Sigmoid colon (tissue), 7 donors: ENCODE results near the gene UTP11. TPM values are rescaled to one million over a fixed set of nuclear protein-coding genes. Genes with fewer than 3 reads are reported as not detected.

Source experiments
- DNase-seq: peaks from one replicate; pipeline ENCODE4 v3.0.0-alpha.2; 2019
- H3K27ac ChIP-seq, 4 donors: fragments of 200-600 bp; sonication (generic); one replicate each; pipeline ENCODE4 v1.5.1; 2016 to 2019; ENCODE audit warnings: mild to moderate bottlenecking in 1 of 4
- H3K27me3 ChIP-seq, 3 donors: fragments of 200-600 bp; sonication (generic); one replicate each; pipeline ENCODE4 v1.5.1; 2019; ENCODE audit warnings: mild to moderate bottlenecking in 1 of 3
- H3K36me3 ChIP-seq, 4 donors: fragments of 200-600 bp; sonication (generic); one replicate each; pipeline ENCODE4 v1.5.1; 2016 to 2019
- H3K4me1 ChIP-seq, 4 donors: fragments of 200-600 bp; sonication (generic); one replicate each; pipeline ENCODE4 v1.5.1; 2017 to 2019
- H3K4me3 ChIP-seq, 4 donors: fragments of 200-600 bp; sonication (generic); one replicate each; pipeline ENCODE4 v1.5.1; 2017 to 2019; ENCODE audit warnings: mild to moderate bottlenecking in 2 of 4, moderate library complexity in 1 of 4
- H3K9me3 ChIP-seq, 4 donors: fragments of 200-600 bp in 3 of 4; sonication (generic) in 3 of 4; one replicate each; pipeline versions ENCODE4 v1.5.1 to v1.6.1; 2013 to 2019
- CTCF ChIP-seq, 4 experiments: fragments of 450-650 bp in 3 of 4; fragments of 200-600 bp in 1 of 4; IDR thresholded peaks; one replicate each; pipeline ENCODE4 v1.5.1; 2016 to 2019; ENCODE audit warnings: antibody characterized with exemption in 4 of 4, mild to moderate bottlenecking in 3 of 4, moderate library complexity in 2 of 4
- EP300 ChIP-seq, 4 donors: sonication (generic); formaldehyde crosslinking; IDR thresholded peaks; one replicate each; pipeline ENCODE4 v1.6.1; 2017; ENCODE audit warnings: antibody characterized with exemption in 4 of 4
- POLR2A ChIP-seq, 2 donors: fragments of 450-650 bp; IDR thresholded peaks; one replicate each; pipeline ENCODE4 v1.6.1; 2016; ENCODE audit warnings: antibody characterized with exemption in 2 of 2, mild to moderate bottlenecking in 2 of 2, moderate library complexity in 2 of 2
- POLR2AphosphoS5 ChIP-seq, 4 donors: sonication (generic); formaldehyde crosslinking; IDR thresholded peaks; one replicate each; pipeline ENCODE4 v1.6.1; 2017; ENCODE audit warnings: antibody characterized with exemption in 4 of 4
- WGBS, 2 donors: extraction: QIAGEN DNeasy Blood & Tissue Kit; methylation state at CpG; one replicate each; pipeline ENCODE4 v1.1.7; 2013; 5-methylcytosine and 5-hydroxymethylcytosine counted together
- intact Hi-C: fragments of 100-400 bp; cut with DNase I; formaldehyde crosslinking; loops from one replicate; pipeline ENCODE4 v1.15.1; 2023
- polyA plus RNA-seq, 3 donors: library from polyadenylated mRNA; stranded (reverse); fragments of 200-250 nt; gene quantifications; one replicate each; pipeline ENCODE4 v1.2.3, GENCODE V29; 2013
- total RNA-seq, 4 donors: library from RNA; depleted of rRNA; stranded (reverse); fragments of >200 nt; gene quantifications; one replicate each; pipeline ENCODE4 v1.1.0, GENCODE V29; 2016
- donor health status: healthy with polysubstance abuse.
- donor health status: Bipolar disorder and iron deficiency.
- donor health status: healthy.

The UTP11 gene
- total and polyA plus RNA-seq, 7 donors = 14.4 to 76.5 (median 54.8) TPM

DNA sequence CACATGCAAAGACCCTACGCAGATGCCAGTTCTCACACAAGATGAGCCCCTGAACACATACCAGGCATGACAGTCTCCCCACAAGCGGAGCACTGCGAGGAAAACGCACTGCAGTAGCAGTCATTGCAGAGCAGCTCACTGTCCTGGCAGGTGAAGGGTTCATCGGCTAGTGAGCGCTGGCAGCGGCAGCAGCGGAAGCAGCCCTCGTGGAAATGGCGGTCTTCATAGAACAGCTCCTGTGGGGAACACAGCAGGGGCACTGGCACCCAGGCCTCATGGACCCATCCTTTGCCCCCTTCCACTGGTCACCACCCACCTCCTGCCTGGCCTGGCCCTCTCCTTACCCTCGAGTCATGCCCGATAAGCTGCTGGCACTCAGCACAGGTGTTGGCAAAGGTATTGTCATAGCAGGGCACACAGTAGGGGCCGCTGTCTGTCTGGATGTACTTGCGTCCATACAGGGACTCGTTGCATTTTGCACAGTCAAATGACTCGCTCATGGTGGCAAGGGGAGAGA, 13.6 kb upstream of the UTP11 start:
- intact Hi-C loops = no loop called here
- Histone ChIP-seq H3K27ac (peak overlapping the region; percentile 87 to 97 (median 91)), H3K36me3 (peaks cover 0 to 23% (median 8%) of the 10 kb centered on the region in 4 donors), H3K4me1 (peaks cover 0 to 96% (median 91%) of the 10 kb centered on the region in 4 donors), H3K9me3 (no peaks in the 10 kb centered on the region), H3K27me3 (no peaks in the 10 kb centered on the region), H3K4me3 (no peak overlapping the region)
- TF ChIP-seq POLR2A (IDR thresholded peaks at IDR 0.05) = no peak
- no peak for TF ChIP-seq POLR2AphosphoS5 (IDR thresholded peaks at IDR 0.05)
- TF ChIP-seq EP300 (IDR thresholded peaks at IDR 0.05) = no peak
- TF ChIP-seq CTCF (IDR thresholded peaks at IDR 0.05) = no peak
- 82 to 88% methylated on average over 16 of the region's 16 CpGs for WGBS, 2 donors
- no peak for DNase-seq

DNA sequence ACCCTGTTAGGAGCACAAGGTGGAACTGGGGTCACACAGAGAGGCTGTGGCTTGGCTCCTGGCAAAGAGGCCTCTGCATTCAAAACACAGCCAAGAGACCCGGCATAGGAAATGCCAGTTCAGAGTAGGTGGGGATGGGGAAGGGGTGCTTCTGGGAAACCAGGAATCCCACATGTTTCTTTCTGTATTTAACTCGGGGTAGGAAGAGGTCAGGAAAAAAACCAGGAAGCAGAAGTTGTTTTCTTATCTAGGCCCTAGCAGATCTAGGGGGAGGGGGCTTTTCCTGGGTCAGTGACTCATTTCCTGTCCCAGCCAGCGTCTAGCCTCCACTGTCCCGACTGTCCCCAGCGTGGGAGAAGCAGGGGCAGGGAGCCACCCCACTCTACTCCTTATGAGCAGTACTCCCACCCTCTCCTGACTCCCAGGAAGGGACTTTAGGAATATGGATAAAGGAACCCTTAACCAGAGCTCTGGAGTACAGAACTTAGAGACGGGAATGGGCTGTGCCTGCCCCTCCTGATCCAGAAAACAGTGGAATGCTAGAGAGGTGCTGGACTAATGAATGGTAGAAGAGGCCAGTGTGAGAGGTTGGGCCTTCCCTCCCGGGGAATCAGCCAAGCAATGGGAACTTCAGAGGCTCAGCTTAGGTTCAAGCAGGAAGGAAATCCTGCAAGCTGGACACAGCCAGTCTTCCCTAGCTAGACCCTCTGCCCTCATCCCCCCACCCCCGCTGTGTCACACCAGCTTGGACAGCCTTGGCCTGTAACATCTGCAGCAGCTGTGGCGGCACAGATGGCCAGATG, 12.9 kb upstream of the UTP11 start:
- Histone ChIP-seq H3K9me3 (no peaks in the 10 kb centered on the region), H3K27ac (peak overlapping the region; percentile 87 to 97 (median 91)), H3K27me3 (no peaks in the 10 kb centered on the region), H3K4me3 (peak overlapping the region in 2 of 4 donors; percentile 9 to 20), H3K36me3 (peaks cover 0 to 23% (median 8%) of the 10 kb centered on the region in 4 donors), H3K4me1 (peaks cover 0 to 100% (median 92%) of the 10 kb centered on the region in 4 donors)
- peak; percentile 80 for DNase-seq
- intact Hi-C loops = loop anchor here (10.0 kb wide), 1 partner anchor 525 kb away; the partner anchor contains the start of gene ZC3H12A
- TF ChIP-seq POLR2A (IDR thresholded peaks at IDR 0.05) (no peak), CTCF (IDR thresholded peaks at IDR 0.05) (no peak), EP300 (IDR thresholded peaks at IDR 0.05) (no peak), POLR2AphosphoS5 (IDR thresholded peaks at IDR 0.05) (no peak)
- 26 to 41% methylated on average over 9 of the region's 9 CpGs for WGBS, 2 donors

GRCh38 chr1:38000233-38000528, 12.4 kb upstream of the UTP11 start:
- no peak for TF ChIP-seq POLR2A (IDR thresholded peaks at IDR 0.05)
- no peak for TF ChIP-seq EP300 (IDR thresholded peaks at IDR 0.05)
- no peak for TF ChIP-seq POLR2AphosphoS5 (IDR thresholded peaks at IDR 0.05)
- no peak for TF ChIP-seq CTCF (IDR thresholded peaks at IDR 0.05)
- DNase-seq = no peak
- intact Hi-C loops = loop anchor here (10.0 kb wide), 1 partner anchor 525 kb away; the partner anchor contains the start of gene ZC3H12A
- Histone ChIP-seq H3K27ac (peak overlapping the region; percentile 87 to 97 (median 91)), H3K4me3 (peak overlapping the region in 2 of 4 donors; percentile 9 to 20), H3K4me1 (peaks cover 0 to 95% (median 87%) of the 10 kb centered on the region in 4 donors), H3K36me3 (peaks cover 0 to 23% (median 8%) of the 10 kb centered on the region in 4 donors), H3K27me3 (no peaks in the 10 kb centered on the region), H3K9me3 (no peaks in the 10 kb centered on the region)
- WGBS, 2 donors = 67 to 85% methylated on average over 2 of the region's 2 CpGs

DNA sequence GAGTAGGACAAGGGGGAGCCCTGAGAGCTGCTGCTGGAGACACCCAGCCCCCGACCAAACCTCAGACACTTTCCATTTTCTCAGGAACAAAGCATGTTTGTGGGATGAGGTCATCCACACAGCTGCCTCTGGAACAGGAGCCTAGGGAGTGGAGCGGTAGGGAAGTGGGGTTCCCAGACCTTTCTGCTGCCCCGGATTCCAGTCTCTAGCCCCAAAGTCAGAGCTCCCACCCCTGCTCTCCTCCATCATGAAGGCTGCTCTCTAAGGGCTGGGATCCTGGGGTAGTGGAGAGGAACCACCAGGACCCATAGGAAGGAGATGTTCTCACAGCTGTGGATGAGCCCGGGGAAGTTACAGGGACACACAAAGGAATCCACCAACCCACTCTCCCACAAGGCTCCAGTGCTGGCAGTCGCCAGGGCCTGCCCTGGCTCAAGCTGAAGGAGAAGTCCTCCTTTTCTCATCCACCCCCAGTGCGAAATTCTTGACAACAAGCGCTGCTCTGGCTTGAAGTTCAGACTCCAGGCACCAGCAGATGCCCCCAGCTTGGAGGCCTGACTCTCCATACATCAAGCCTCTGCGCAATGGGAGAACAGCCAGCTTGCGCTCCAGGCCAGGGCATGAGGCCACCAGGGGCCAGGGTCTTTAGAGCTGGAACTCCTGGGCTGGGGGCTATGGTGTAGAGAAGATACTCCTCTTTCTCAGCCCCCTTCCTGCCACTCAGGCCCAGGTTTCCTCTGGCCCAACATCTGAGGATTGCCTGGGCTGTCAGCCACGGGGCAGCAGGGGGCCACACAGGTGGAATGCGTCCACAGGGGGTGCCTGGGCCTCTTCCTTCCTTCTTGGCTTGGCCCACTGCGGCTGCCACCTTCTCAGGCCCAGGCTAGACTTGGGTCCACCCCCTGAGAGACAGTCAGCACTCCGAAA, 11.7 kb upstream of the UTP11 start:
- H3K27me3 ChIP-seq = no peaks in the 10 kb centered on the region
- no peaks in the 10 kb centered on the region for H3K9me3 ChIP-seq
- WGBS, 2 donors = 54 to 71% methylated on average over 13 of the region's 13 CpGs
- peak overlapping the region in 3 of 4 donors; percentile 4 to 20 (median 9) for H3K4me3 ChIP-seq
- TF ChIP-seq CTCF (IDR thresholded peaks at IDR 0.05) (no peak), POLR2AphosphoS5 (IDR thresholded peaks at IDR 0.05) (no peak), POLR2A (IDR thresholded peaks at IDR 0.05) (no peak), EP300 (IDR thresholded peaks at IDR 0.05) (no peak)
- H3K4me1 ChIP-seq = peaks cover 0 to 92% (median 84%) of the 10 kb centered on the region in 4 donors
- intact Hi-C loops = loop anchor here (10.0 kb wide), 1 partner anchor 526 kb away; the partner anchor contains the start of gene ZC3H12A
- DNase-seq = peak; percentile 80
- H3K36me3 ChIP-seq = peaks cover 0 to 23% (median 8%) of the 10 kb centered on the region in 4 donors
- peak overlapping the region; percentile 87 to 97 (median 91) for H3K27ac ChIP-seq
